ENCODE measurements around the gene CELA1. TPM values are rescaled to one million over a fixed set of nuclear protein-coding genes. Genes with fewer than 3 reads are reported as not detected.

CELA1 gene
- polyA plus RNA-seq, 1 of the 3 experiments (the other 2 are of a cell fraction), result 0.05 TPM

DNA sequence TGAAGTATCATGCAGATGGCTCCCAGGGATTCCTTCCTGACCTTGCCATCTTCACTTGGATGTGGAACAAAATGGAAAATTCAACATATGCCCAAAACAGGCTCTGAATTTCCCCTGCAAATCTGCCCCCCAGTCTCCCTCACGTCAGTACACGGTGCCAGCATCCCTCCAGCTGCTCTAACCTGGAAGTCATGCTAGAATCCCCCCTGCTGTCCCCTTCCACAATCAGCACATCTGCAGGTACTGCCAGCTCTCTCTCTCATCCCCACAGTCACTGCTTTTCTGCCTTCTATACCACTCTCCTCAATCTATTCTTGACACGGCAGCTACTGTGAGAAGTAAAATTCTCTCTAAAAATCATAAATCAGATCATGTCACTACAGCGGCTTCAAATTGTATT is 23.1 kb upstream of the CELA1 start:
- TF ChIP-seq FOXJ3 (CRISPR knock-in tag; IDR thresholded peaks at IDR 0.05) (no peak), EZH2phosphoT487 (IDR thresholded peaks at IDR 0.05; ENCODE audit: borderline replicate concordance, low read depth) (no peak), SMC3 (IDR thresholded peaks at IDR 0.05; ENCODE audit: low read depth, low read length) (no peak), GABPA (IDR thresholded peaks at IDR 0.05; ENCODE audit: low read depth) (no peak), TCF12 (IDR thresholded peaks at IDR 0.05) (no peak), RXRA (IDR thresholded peaks at IDR 0.05; ENCODE audit: borderline replicate concordance, low read depth) (no peak), EP300 (IDR thresholded peaks at IDR 0.05; ENCODE audit: borderline replicate concordance in 1 of 2, low read depth in 1 of 2, low read length in 1 of 2) (no peak), YY1 (IDR thresholded peaks at IDR 0.05; ENCODE audit: low read depth) (no peak), SIN3A (IDR thresholded peaks at IDR 0.05; ENCODE audit: borderline replicate concordance, low read depth, low read length) (no peak), FOSL2 (IDR thresholded peaks at IDR 0.05; ENCODE audit: borderline replicate concordance, low read depth) (no peak), MEF2A (IDR thresholded peaks at IDR 0.05; ENCODE audit: borderline replicate concordance, low read depth) (no peak), TAF1 (IDR thresholded peaks at IDR 0.05; ENCODE audit: borderline replicate concordance, low read depth, low read length) (no peak), MXI1 (IDR thresholded peaks at IDR 0.05; ENCODE audit: low read depth, low read length) (no peak)
- TF ChIP-seq, protein P1, sequence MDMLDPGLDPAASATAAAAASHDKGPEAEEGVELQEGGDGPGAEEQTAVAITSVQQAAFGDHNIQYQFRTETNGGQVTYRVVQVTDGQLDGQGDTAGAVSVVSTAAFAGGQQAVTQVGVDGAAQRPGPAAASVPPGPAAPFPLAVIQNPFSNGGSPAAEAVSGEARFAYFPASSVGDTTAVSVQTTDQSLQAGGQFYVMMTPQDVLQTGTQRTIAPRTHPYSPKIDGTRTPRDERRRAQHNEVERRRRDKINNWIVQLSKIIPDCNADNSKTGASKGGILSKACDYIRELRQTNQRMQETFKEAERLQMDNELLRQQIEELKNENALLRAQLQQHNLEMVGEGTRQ (IDR thresholded peaks at IDR 0.05; ENCODE audit: borderline replicate concordance, low read depth, low read length), result no peak
- TF ChIP-seq, protein P2, sequence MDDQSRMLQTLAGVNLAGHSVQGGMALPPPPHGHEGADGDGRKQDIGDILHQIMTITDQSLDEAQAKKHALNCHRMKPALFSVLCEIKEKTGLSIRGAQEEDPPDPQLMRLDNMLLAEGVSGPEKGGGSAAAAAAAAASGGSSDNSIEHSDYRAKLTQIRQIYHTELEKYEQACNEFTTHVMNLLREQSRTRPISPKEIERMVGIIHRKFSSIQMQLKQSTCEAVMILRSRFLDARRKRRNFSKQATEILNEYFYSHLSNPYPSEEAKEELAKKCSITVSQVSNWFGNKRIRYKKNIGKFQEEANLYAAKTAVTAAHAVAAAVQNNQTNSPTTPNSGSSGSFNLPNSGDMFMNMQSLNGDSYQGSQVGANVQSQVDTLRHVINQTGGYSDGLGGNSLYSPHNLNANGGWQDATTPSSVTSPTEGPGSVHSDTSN (IDR thresholded peaks at IDR 0.05), result no peak
- TF ChIP-seq, protein P3, sequence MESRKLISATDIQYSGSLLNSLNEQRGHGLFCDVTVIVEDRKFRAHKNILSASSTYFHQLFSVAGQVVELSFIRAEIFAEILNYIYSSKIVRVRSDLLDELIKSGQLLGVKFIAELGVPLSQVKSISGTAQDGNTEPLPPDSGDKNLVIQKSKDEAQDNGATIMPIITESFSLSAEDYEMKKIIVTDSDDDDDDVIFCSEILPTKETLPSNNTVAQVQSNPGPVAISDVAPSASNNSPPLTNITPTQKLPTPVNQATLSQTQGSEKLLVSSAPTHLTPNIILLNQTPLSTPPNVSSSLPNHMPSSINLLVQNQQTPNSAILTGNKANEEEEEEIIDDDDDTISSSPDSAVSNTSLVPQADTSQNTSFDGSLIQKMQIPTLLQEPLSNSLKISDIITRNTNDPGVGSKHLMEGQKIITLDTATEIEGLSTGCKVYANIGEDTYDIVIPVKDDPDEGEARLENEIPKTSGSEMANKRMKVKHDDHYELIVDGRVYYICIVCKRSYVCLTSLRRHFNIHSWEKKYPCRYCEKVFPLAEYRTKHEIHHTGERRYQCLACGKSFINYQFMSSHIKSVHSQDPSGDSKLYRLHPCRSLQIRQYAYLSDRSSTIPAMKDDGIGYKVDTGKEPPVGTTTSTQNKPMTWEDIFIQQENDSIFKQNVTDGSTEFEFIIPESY (IDR thresholded peaks at IDR 0.05; ENCODE audit: borderline replicate concordance, low read depth), result no peak
- TF ChIP-seq, protein P4, sequence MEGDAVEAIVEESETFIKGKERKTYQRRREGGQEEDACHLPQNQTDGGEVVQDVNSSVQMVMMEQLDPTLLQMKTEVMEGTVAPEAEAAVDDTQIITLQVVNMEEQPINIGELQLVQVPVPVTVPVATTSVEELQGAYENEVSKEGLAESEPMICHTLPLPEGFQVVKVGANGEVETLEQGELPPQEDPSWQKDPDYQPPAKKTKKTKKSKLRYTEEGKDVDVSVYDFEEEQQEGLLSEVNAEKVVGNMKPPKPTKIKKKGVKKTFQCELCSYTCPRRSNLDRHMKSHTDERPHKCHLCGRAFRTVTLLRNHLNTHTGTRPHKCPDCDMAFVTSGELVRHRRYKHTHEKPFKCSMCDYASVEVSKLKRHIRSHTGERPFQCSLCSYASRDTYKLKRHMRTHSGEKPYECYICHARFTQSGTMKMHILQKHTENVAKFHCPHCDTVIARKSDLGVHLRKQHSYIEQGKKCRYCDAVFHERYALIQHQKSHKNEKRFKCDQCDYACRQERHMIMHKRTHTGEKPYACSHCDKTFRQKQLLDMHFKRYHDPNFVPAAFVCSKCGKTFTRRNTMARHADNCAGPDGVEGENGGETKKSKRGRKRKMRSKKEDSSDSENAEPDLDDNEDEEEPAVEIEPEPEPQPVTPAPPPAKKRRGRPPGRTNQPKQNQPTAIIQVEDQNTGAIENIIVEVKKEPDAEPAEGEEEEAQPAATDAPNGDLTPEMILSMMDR (IDR thresholded peaks at IDR 0.05), result no peak
- H3K4me1 ChIP-seq (ENCODE audit: control insufficient read depth in 1 of 2, insufficient read depth in 2 of 2, low read depth in 1 of 2, low read length in 1 of 2), result peaks cover 8 to 29% of the 10 kb centered on the region in 2 experiments; a peak in 3 of 4 replicates
- H3K27ac ChIP-seq (ENCODE audit: low read depth in 2 of 2, low read length in 1 of 2), result no peak overlapping the region; a peak in 1 of 4 replicates
- H3K9me3 ChIP-seq, result no peaks in the 10 kb centered on the region
- H3K79me2 ChIP-seq (ENCODE audit: insufficient read depth), result no peaks in the 10 kb centered on the region
- no peak overlapping the region for H2AFZ ChIP-seq (ENCODE audit: low read depth)
- POLR2A ChIA-PET, result no interaction called here
- no peaks in the 10 kb centered on the region for H3K36me3 ChIP-seq (replicated peaks in 1 of 2; ENCODE audit: control insufficient read depth in 1 of 2, insufficient read depth in 2 of 2, low read length in 1 of 2)
- H3K4me2 ChIP-seq, result no peak overlapping the region
- 95% methylated on average over 4 of the region's 4 CpGs for WGBS (ENCODE audit: low lambda C conversion rate)
- H3F3A ChIP-seq (replicated peaks; ENCODE audit: insufficient read depth), result peaks cover 12% of the 10 kb centered on the region
- no peaks in the 10 kb centered on the region for H4K20me1 ChIP-seq (ENCODE audit: insufficient read depth)
- no peaks in the 10 kb centered on the region for H3K27me3 ChIP-seq (ENCODE audit: insufficient read depth)
- no peak overlapping the region for H3K9ac ChIP-seq
- no peak for DNase-seq
- no peak overlapping the region for H3K4me3 ChIP-seq (ENCODE audit: low read depth in 2 of 2, low read length in 1 of 2)
- H3K9me2 ChIP-seq, result no peaks in the 10 kb centered on the region
- CTCF ChIA-PET, result interaction anchor here (1.0 kb wide), 1 partner anchor 28 kb away, joined by 4 read pairs; no protein-coding TSS in a partner anchor

All from SK-N-SH (cell line).